Panc1 (cell line): Measurements from ENCODE around the gene VSIR. TPM values are rescaled to one million over a fixed set of nuclear protein-coding genes. Genes with fewer than 3 reads are reported as not detected.

ENCODE experiments used
- ATAC-seq: fragments of 200-7000 bp; cut with Tn5 transposase; 2 replicates; pipeline ENCODE4 v1.9.1; 2020; ENCODE audit warnings: mild to moderate bottlenecking, moderate library complexity
- BruUV-seq: library from RNA; stranded (reverse); fragments of 400-500 nt; replicated peaks from 2 replicates; lab custom pipeline; 2021; lab: Mats Ljungman, UMichigan
- CTCF ChIA-PET: fragments of 300-600 bp; sonication (Branson Sonifier 250); formaldehyde crosslinking; loops from one replicate; lab custom pipeline; 2022; ENCODE audit warnings: antibody characterized with exemption; lab: Charles Lee
- POLR2A ChIA-PET: fragments of 300-600 bp; sonication (Branson Sonifier 250); formaldehyde crosslinking; loops from one replicate; lab custom pipeline; 2022; ENCODE audit warnings: antibody characterized with exemption; lab: Charles Lee
- DNase-seq: peaks from one replicate; pipeline ENCODE4 v3.0.0-alpha.2; 2010; ENCODE audit warnings: low read depth, low spot score
- H3K27ac ChIP-seq: 2 replicates; pipeline ENCODE4 v1.5.1; 2011; ENCODE audit warnings: mild to moderate bottlenecking, low read length, inconsistent platforms
- H3K27me3 ChIP-seq: fragments of 200-500 bp; sonication (Bioruptor generic); 2 replicates; pipeline ENCODE4 v1.6.0; 2014; ENCODE audit warnings: low read length, inconsistent platforms; ENCODE audit not compliant: control insufficient read depth, insufficient read depth
- H3K36me3 ChIP-seq: fragments of 200-500 bp; sonication (Bioruptor generic); 2 replicates; pipeline ENCODE4 v1.5.1; 2014; ENCODE audit warnings: inconsistent platforms, mild to moderate bottlenecking, low read length, moderate library complexity; ENCODE audit not compliant: control insufficient read depth, insufficient read depth
- H3K4me1 ChIP-seq: 2 replicates; pipeline ENCODE4 v1.5.1; 2011; ENCODE audit warnings: inconsistent platforms, mild to moderate bottlenecking, low read length, moderate library complexity; ENCODE audit not compliant: control insufficient read depth, insufficient read depth
- H3K4me3 ChIP-seq, 2 experiments: 2 replicates each; pipeline ENCODE4 v1.5.1; 2011 to 2012; ENCODE audit warnings: low read depth in 2 of 2, low read length in 2 of 2, mild to moderate bottlenecking in 2 of 2, inconsistent platforms in 1 of 2, moderate library complexity in 1 of 2
- H3K9me3 ChIP-seq: fragments of 200-500 bp; sonication (Bioruptor generic); 2 replicates; pipeline ENCODE4 v1.5.1; 2014; ENCODE audit warnings: low read depth, mild to moderate bottlenecking, inconsistent platforms, low read length, moderate library complexity; ENCODE audit not compliant: control insufficient read depth, insufficient read depth
- POLR2AphosphoS5 ChIP-seq: IDR thresholded peaks from 2 replicates; pipeline ENCODE4 v1.6.1; 2012; ENCODE audit warnings: mild to moderate bottlenecking, low read depth, low read length, moderate library complexity
- REST ChIP-seq, 2 experiments: IDR thresholded peaks; 2 replicates each; pipeline ENCODE4 v1.6.1; 2011 to 2012; ENCODE audit warnings: low read depth in 2 of 2, control low read depth in 1 of 2, low read length in 1 of 2, mild to moderate bottlenecking in 1 of 2, moderate library complexity in 1 of 2; ENCODE audit not compliant: insufficient read depth in 1 of 2
- SIN3A ChIP-seq: IDR thresholded peaks from 2 replicates; pipeline ENCODE4 v1.6.1; 2012; ENCODE audit warnings: low read depth, mild to moderate bottlenecking, low read length, moderate library complexity, borderline replicate concordance; ENCODE audit not compliant: insufficient read depth
- TCF7L2 ChIP-seq: IDR thresholded peaks from 2 replicates; pipeline ENCODE4 v1.6.1; 2011; ENCODE audit warnings: mild to moderate bottlenecking, low read depth, low read length, inconsistent platforms
- in situ Hi-C: cut with HindIII; loops from 2 replicates; pipeline ENCODE4 v1.10.0; 2016; ENCODE audit warnings: low sequenced_read_pairs, low pct_unique_long_range_greater_than_20kb
- intact Hi-C: fragments of 100-400 bp; cut with micrococcal nuclease; formaldehyde crosslinking; loops from one replicate; pipeline ENCODE4 v1.10.0; 2022; ENCODE audit not compliant: unreplicated experiment
- total RNA-seq: library from RNA; stranded (reverse); gene quantifications from one replicate; pipeline ENCODE4 v1.2.1, GENCODE V29; 2021; ENCODE audit not compliant: unreplicated experiment
- TF ChIP-seq, protein P1 (sequence below): fragments of 450-650 bp; IDR thresholded peaks from 2 replicates; pipeline ENCODE4 v1.5.1; 2017; ENCODE audit warnings: mild to moderate bottlenecking

Gene VSIR
- total RNA-seq, 1 experiment from 2014 or later = 34.9 TPM

GRCh38 chr10:71745664-71746250 is 27.6 kb downstream of the VSIR start:
- H3K36me3 ChIP-seq = no peaks in the 10 kb centered on the region
- ATAC-seq (no peak), DNase-seq (no peak)
- H3K4me3 ChIP-seq = no peak overlapping the region
- no peaks in the 10 kb centered on the region for H3K27me3 ChIP-seq
- BruUV-seq = no TSS peak
- TF ChIP-seq TCF7L2 = no peak
- no peak for TF ChIP-seq POLR2AphosphoS5
- no peak for TF ChIP-seq SIN3A
- TF ChIP-seq REST (IDR thresholded peaks at IDR 0.05; ENCODE audit: insufficient read depth in 1 of 2, low read depth in 2 of 2, low read length in 1 of 2) = no peak
- TF ChIP-seq, protein P1, sequence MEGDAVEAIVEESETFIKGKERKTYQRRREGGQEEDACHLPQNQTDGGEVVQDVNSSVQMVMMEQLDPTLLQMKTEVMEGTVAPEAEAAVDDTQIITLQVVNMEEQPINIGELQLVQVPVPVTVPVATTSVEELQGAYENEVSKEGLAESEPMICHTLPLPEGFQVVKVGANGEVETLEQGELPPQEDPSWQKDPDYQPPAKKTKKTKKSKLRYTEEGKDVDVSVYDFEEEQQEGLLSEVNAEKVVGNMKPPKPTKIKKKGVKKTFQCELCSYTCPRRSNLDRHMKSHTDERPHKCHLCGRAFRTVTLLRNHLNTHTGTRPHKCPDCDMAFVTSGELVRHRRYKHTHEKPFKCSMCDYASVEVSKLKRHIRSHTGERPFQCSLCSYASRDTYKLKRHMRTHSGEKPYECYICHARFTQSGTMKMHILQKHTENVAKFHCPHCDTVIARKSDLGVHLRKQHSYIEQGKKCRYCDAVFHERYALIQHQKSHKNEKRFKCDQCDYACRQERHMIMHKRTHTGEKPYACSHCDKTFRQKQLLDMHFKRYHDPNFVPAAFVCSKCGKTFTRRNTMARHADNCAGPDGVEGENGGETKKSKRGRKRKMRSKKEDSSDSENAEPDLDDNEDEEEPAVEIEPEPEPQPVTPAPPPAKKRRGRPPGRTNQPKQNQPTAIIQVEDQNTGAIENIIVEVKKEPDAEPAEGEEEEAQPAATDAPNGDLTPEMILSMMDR = no peak
- no peaks in the 10 kb centered on the region for H3K4me1 ChIP-seq
- CTCF ChIA-PET = interaction anchor here (0.8 kb wide), 1 partner anchor 427 kb away, joined by 3 read pairs; the partner anchor contains the start of gene SLC29A3
- intact Hi-C loops = no loop called here
- no peak overlapping the region for H3K27ac ChIP-seq
- H3K9me3 ChIP-seq = no peaks in the 10 kb centered on the region
- in situ Hi-C loops = no loop called here
- POLR2A ChIA-PET = interaction anchor here (0.6 kb wide), 1 partner anchor 160 kb away, joined by 3 read pairs; no protein-coding TSS in a partner anchor

- BruUV-seq = no TSS peak
- DNase-seq = no peak
- H3K9me3 ChIP-seq = no peaks in the 10 kb centered on the region
- ChIA-PET CTCF (no interaction called here), POLR2A (interaction anchor here (0.6 kb wide), 1 partner anchor 159 kb away, joined by 3 read pairs; no protein-coding TSS in a partner anchor)
- H3K4me1 ChIP-seq = 0 out of 2 replicates have a peak, but pooled peaks cover 4% of the 10 kb centered on the region
- in situ Hi-C loops (no loop called here), intact Hi-C loops (no loop called here)
- ATAC-seq = no peak
- TF ChIP-seq SIN3A (no peak), REST (IDR thresholded peaks at IDR 0.05; ENCODE audit: insufficient read depth in 1 of 2, low read depth in 2 of 2, low read length in 1 of 2) (no peak), POLR2AphosphoS5 (no peak), TCF7L2 (no peak)
- TF ChIP-seq, protein P1 = no peak
- H3K36me3 ChIP-seq = no peaks in the 10 kb centered on the region
- no peak overlapping the region for H3K27ac ChIP-seq
- H3K4me3 ChIP-seq = no peak overlapping the region
- no peaks in the 10 kb centered on the region for H3K27me3 ChIP-seq
Observed at GRCh38 chr10:71744897-71745663, 28.2 kb downstream of the VSIR start.
